Stimulated activated CD4-positive, alpha-beta T cell treated with anti-CD3 and anti-CD28 coated beads, Interleukin-15, amount 100 ng/mL, for 1 hour (primary cell): ENCODE data around the gene CNOT6L.

Experiments
- DNase-seq, 2 donors: peaks; one replicate each; pipeline ENCODE4 v3.0.0-alpha.2; 2020; ENCODE audit warnings: low read depth in 1 of 2, low spot score in 1 of 2

CNOT6L gene

GRCh38 chr4:77820649-77821561 lies 1.7 kb upstream of the CNOT6L start:
- DNase-seq = no peak

- peak; percentile 90 to 93 for DNase-seq
These were observed 878 bp upstream of the CNOT6L start for GRCh38 chr4:77819843-77820648.

GRCh38 chr4:77819404-77819842 lies 255 bp upstream of the CNOT6L start:
- DNase-seq = peak; percentile 63 to 75

GRCh38 chr4:77818073-77818601 lies 1.0 kb downstream of the CNOT6L start:
- DNase-seq = peak in 1 of 2 donors; percentile 20

GRCh38 chr4:77817304-77818072 lies 1.7 kb downstream of the CNOT6L start:
- no peak for DNase-seq

GRCh38 chr4:77816546-77816945 lies 2.6 kb downstream of the CNOT6L start:
- no peak for DNase-seq

GRCh38 chr4:77815636-77816035 lies 3.5 kb downstream of the CNOT6L start:
- no peak for DNase-seq

- no peak for DNase-seq
These were observed 13.3 kb downstream of the CNOT6L start for GRCh38 chr4:77805840-77806239.

GRCh38 chr4:77804471-77804870 lies 14.7 kb downstream of the CNOT6L start:
- no peak for DNase-seq

- DNase-seq = no peak
These were observed 16.8 kb downstream of the CNOT6L start for GRCh38 chr4:77802402-77802801.

GRCh38 chr4:77801260-77801608 lies 17.9 kb downstream of the CNOT6L start:
- no peak for DNase-seq

GRCh38 chr4:77800483-77801259 lies 18.5 kb downstream of the CNOT6L start:
- DNase-seq = no peak

- no peak for DNase-seq
These were observed 19.1 kb downstream of the CNOT6L start for GRCh38 chr4:77800077-77800476.

GRCh38 chr4:77798385-77798784 lies 20.8 kb downstream of the CNOT6L start:
- no peak for DNase-seq

- no peak for DNase-seq
These were observed 21.9 kb downstream of the CNOT6L start for GRCh38 chr4:77797239-77797638.

GRCh38 chr4:77795326-77795725 lies 23.8 kb downstream of the CNOT6L start:
- no peak for DNase-seq

GRCh38 chr4:77790146-77790545 lies 29.0 kb downstream of the CNOT6L start:
- no peak for DNase-seq

- no peak for DNase-seq
These were observed 30.2 kb downstream of the CNOT6L start for GRCh38 chr4:77788990-77789389.

- no peak for DNase-seq
These were observed 31.2 kb downstream of the CNOT6L start for GRCh38 chr4:77787969-77788368.

- DNase-seq = no peak
These were observed 33.5 kb downstream of the CNOT6L start for GRCh38 chr4:77785669-77786068.
